NCI-H524 treated with DMSO at 0.1 percent for 48 hours (cell line): Measurements from ENCODE around the gene LGI4.
"Not testable (repeated sequence)": the region's sequence is repeated elsewhere in the genome, so short reads cannot be mapped to it uniquely, and the experiment has no call there.

Source experiments
- DNase-seq: peaks from one replicate; lab custom pipeline; 2025; lab: John Stamatoyannopoulos, UW

LGI4 gene

DNA sequence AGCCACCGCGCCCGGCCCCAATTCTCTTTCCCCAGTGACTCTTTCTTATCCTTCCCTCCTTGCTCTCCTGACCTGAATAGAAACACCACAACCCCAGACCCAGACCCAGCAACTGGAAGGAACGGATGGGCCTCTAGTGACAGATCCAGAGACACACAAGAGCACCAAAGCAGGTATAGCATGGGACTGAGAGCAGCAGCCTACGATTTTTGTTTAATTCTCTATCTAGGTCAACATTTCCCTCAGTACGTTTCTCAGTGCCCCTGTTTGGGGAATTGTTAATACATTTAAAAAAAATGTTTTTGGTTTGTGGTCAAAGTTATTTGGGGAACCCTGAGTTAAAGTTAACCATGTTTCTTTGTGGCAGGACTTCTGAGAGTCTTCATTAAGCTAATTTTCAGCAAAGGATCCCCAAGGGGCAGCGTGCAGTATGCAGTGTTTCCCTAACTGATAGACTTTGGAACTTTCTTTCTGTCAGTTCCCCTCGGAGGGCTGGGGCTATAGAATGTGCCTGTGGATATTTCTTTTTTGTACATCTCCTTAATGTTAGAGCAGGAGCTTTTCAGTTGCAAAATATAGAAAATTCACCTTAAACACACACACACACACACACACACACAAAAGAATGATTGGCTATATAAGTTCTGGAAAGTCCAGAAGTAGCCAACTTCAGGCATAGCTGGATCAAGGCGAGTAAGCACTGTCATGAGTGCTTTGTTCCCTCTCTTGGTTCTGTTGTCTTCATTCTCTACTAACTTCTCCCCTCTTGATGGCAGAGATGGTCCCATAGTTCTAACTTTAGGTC is 26.0 kb upstream of the LGI4 start:
- DNase-seq: no peak

DNA sequence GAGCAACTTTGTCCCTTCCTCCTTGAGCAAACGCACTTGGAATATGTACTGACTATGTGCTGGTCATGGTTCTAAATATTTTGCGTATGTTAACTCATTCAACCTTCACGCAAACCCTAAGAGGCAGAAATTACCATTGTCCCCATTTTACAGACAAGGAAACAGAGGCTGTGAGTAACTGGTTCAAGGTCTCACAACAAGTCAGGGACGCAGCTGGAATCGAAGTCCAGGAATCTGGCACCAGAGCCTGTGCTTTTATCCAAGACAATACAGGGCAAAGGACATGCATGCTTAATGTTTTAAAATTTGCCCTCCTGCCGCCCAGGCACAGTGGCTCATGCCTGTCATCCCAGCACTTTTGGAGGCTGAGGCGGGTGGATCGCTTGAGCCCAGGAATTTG is 24.7 kb upstream of the LGI4 start:
- no peak for DNase-seq

DNA sequence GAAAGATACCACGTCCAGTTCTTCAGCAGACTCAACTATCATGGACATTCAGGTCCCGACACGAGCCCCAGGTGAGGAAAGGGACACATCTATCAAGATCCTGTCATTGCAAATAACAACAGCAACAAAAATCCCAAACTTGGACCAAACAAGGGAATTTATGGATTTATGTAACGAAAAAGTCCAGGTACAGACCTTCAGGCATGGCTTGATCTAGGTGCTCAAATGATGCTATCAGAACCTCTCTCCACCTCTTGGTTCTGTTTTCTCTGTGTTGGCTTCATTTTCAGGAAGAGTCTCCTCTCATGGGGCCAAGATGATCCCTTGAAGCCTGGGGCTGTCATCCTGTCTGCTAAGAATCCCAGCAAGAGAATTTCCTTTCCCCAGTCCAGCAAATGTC is 22.6 kb upstream of the LGI4 start:
- DNase-seq: no peak

DNA sequence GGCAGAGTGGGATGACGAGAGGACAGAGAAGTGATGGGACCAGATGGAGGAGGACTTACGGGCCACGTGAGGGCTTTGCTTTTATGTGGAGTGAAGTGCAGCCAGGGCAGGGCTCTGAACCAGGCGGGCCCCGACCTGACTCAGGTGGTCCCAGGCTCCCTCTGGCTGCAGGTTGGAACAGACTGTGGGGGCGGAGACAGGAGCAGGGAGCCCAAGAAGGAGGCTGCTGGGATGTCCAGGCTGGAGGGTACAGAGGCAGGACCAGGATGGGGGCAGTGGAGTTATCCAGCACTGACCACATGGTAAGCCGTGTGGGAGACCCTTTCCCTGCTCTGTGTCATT is 21.8 kb upstream of the LGI4 start:
- DNase-seq: no peak

DNA sequence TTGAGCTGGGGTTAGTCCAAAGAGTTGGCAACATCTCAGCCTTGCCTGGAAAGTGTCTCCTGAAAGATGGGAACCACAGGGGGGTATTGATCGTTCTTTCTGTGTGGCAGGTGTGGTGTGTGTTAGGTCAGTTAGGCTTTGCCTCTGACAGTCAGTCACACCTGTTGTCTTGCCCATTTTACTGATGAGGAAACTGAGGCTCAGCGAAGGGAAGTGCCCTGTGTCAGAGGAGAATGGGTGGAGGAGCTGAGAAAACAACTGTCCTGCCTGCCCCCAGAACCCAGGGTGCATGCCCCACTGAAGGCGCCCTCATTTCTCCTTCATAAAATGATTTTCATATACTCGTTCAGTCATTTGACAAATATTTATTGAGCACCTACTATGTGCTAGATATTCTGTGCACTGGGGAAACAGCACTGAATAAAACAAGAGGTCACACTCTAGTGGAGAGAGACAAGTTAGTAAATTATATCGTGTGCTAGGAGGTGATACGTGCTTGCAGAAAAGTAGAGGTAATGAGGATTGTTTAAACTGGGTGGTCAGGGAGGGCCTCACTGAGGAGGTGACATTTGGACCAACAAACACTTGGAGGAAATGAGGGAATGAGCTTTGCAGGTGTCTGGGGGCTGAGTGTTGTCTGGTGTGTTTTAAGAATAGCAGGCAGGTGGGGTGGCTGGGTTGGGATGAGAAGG is 21.3 kb upstream of the LGI4 start:
- DNase-seq: no peak

DNA sequence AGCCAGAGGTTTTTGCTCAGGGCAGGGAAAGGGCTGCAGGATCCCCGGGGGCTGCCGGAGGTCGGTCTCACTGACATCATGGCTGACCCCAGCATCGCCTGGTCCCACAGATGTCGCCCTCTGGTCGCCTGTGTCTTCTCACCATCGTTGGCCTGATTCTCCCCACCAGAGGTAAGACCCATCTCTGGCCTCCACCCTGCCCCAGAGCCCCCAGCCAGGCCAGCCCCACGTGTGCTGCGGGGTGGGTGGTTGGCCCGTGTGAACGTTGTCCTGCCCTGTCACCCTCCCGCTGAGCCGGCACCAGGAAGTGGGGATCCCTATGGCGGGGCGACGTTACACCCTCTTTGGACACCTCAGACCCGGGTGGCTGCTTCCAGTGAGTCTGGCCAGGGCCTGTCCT is 20.6 kb upstream of the LGI4 start:
- no peak for DNase-seq

DNA sequence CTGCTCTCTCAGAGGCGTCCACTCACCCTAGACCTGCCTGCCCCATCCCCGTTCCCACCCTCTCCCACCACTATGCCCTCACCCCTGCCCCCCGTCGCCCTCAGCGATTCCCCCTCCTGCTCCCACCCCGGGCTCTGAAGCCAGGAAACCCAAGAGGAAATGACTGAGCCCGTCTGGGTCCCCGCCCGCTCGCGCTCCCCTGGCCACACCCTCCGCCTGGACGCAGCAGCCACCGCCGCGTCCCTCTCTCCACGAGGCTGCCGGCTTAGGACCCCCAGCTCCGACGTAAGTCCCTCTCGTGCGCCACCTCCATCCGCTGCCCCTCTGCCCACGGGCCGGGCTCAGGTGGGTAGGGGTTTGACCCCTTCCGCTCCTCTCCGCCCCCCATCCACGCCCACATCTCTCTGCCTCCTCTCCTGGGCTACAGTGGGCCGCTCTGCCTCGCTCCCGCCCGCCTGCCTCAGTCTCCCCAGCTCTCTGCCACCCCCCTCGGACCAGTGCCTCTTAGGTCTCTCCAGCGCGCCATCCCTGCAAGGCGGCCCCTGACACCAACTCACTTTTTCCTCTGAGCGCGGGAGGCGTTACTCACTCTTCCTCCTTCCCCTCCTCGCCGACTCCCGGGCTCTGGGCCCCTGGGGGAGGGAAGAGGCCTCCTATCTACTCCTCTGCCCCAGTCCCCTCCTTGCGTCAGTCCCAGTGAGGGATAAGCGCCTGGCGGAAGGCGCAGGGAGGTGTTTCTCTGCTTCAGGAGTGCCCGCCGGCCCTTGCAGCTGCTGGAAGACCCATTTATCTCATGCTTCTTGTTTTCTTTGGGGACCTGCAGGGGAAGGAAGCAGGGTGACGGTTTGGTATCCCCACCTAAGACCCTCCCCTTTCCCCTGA is 19.9 kb upstream of the LGI4 start, which contains the start of gene FXYD5:
Gene FXYD5, plus strand, starts transcription at position 211 of the 882 bp plus-strand sequence. CDS start 816 bp downstream, outside the sequence.
- no peak for DNase-seq

DNA sequence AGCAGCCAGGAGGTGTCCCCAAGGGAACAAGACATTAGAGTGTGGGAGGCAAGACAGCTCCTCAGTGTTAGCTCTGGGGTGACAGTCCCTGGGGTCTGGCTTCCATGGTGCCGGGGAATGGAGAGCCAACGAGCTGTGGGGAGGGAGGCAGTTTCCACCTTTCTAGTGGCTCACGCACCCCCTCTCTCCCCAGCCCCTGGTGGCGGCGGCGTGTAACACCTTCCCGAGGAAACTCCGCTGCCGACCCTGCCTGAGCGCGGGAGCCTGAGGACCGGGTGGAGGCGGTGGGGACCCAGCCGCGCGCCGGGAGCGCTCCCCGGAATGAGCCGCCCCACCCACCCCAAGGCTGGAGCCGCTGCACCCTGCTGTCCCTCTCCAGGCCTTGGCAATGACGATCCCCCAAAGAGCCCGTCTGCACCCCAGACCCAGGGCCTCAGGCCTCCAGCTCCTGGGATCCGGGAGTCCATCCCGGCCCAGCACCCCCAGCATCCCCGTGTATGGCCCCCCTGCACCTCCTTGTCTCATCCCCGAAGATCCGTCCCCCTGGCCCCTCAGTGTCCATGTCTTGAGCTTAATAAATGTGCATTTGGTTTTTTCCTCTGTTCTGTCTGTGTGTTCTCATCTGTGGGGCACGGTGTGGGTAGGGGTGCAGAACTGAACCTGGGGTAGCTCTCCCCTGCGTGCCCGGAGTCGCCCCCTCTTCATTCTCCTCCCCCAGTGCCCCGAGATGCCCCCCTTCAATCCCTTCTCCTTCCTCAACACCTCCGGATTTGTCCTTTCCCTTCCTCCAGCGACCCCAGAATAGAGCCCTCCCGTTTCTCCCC is 19.1 kb upstream of the LGI4 start:
- DNase-seq: no peak

DNA sequence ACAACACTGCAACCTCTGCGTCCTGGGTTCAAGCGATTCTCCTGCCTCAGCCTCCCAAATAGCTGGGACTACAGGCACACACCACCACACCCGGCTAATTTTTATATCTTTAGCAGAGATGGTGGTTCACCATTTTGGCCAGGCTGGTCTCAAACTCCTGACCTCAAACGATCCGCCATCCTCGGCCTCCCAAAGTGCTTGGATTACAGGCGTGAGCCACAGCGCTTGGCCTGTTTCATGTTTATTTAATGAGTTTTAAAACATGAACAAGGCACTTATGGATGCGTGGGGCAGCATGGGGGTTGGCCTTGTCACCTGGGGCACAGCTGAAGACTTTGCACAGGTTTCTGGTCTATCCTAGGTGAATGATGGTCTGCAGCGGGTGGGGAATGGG is 18.3 kb upstream of the LGI4 start:
- not testable (repeated sequence) for DNase-seq

DNA sequence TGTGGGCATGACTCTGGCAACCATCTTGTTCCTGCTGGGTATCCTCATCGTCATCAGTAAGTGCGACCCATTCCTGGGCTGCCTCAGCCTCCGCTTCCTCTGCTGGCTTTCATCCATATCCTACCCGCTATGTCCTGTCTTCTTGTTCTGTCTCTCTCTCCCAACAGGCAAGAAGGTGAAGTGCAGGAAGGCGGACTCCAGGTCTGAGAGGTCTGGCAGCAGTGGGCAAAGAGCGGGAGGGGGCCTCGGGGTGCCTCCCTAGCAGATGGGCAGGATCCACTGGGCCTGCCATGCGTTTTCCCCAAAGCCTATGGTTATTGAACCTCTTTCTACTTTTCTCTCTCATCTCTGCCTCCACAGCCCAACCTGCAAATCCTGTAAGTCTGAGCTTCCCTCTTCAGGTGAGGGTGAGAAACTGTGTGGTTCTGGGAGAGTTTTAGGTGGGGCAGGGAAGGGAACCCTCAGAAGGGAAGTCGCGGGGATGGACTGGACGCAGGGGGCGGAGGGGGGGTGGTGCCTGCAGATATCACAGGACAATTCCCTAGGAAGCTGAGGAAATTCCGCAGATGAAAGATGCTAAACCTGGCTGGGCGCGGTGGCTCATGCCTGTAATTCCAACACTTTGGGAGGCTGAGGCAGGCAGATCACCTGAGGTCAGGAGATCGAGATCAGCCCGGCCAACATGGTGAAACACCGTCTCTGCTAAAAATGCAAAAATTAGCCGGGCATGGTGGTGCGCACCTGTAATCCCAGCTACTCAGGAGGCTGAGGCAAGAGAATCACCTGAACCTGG is 16.6 kb upstream of the LGI4 start:
- no peak for DNase-seq

DNA sequence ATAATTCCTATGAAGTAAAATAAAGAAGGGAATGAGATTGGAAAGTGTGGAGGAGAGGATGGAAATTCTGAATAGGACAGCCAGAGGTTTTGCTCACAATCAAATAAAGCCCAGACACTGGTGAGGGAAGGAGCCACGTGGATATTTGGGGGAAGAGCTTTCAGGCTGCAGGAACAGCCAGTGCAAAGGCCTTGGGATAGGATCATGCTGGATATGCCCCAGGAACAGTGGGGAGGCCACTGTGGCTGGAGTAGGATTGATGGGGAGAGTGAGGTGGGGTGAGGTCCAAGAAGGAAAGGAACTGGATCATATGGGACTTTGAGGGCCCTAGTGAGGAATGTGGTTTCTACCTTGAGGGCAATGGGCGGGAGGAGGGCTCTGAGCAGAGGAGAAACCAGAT is 15.6 kb upstream of the LGI4 start:
- no peak for DNase-seq

DNA sequence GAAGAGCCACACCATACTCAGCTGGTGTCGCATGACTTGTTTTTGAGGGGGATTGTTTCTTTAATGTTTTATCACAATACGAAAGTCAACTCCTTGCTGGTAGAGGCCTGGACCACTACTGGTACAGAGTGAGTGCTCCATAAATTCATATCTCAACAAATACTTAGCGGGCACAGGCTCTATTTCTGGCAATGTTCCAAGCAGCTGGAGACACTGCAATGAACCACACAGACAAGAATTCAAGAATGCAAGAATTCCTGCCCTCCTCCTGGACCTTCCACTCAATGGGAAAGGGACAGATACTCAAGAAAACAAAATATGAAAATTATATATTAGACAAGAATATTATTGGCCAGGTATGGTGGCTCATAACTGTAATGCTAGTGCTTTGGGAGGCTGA is 14.6 kb upstream of the LGI4 start:
- no peak for DNase-seq

DNA sequence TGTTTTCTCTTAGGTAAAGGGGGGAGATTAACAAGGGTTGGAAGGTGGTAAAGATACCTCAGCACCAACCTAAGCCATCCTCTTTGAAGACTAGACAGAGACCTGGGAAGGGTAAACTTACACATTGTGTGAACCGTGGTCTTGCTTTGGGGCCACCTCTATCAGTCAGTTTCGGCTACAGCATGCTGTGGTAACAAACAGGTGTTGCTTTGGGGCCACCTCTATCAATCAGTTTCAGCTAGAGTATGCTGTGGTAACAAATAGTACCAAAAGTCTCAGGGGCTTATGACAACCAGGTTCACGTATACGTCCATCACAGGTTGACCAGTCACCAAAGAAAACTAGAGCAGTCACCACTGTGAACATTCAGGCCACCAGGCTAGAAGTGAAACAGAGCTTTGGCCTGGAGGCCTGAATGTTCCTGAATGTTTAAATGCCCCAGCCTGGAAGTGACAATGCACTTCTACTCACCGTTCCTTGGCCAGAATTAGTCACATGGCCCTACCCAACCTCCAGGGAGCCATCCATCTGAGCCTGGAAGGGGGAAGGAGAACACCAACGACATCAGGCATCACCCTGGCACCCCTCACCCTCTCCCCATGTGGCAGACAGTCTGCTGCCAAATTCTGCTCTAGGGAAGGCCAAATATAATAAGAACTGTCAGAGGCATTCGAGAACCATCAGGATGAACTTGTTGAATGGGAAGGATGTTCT is 12.0 kb upstream of the LGI4 start:
- no peak for DNase-seq

DNA sequence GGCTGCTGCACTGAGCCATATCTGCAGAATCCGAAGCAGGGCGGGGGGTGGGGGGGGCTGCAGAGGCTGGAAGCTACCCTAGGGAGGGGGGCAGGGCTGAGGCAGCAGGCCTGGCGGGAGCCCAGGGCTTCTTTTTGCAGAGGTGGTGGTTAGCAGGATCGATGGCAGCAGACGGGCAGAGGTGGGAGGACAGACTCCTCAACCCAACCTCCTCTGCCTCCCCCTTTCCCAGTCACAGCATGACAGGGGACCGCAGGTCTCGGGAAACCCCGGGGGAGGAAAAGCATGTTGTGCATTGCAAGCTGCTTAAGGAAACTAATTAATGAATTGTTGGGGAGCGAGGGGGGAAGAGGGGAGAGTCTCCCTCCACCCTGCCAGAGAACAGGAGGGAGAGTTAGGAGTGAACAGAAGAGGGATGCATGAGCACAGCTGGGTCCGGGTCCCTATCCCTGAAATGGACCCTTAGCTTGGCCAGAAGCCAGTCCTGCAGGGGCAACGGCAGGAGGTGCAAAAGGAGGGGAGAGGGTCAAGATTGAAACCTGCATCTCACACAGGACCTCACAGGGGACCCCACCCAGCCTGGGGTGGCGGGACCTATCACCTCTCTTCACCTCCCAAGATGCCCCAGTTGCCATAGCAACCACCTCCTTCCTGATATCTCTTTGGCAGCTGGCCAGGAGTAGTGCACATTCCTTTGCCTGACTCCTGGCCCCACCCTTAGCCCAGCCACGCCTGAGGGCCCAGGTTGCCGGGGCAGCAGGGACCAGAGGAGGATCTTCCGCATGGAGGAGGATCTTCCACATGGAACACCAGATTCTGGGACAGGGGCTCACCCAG is 10.0 kb upstream of the LGI4 start:
- no peak for DNase-seq

DNA sequence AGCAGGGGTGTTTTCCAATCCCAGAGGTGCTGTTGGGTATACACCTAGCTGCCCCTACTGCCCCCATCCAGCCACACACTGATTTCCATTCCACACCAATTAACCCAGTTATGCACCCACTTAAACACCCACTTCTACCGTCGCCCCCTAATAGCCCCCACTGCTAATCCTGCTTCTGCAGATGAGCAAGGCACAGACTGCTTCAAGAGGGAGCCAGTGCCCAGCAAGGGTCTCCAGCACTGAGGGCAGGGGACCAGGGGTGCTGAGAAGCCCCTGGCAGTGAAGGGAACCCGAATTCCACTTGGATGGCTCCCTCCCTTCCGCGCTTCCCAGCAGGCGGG is 9.4 kb upstream of the LGI4 start:
- no peak for DNase-seq

DNA sequence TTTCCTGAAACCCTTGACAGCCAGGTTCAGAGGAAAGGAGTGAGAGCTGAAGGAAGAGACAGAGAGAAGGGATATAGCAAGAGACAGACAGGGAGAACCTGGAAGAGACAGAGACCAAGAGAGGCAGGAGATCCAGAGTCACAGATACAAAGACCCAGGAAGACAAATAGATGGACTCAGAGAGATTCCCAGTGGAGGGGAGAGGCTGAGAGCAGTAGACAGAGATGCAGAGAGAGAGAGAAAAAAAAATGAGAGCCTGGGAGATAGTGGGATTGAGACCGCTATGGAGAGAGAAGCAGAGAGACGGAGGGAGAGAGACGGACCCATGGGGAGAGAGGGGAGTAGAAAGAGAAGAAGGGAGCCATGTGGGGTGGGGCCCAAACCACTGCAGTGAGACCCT is 9.0 kb upstream of the LGI4 start:
- DNase-seq: no peak

DNA sequence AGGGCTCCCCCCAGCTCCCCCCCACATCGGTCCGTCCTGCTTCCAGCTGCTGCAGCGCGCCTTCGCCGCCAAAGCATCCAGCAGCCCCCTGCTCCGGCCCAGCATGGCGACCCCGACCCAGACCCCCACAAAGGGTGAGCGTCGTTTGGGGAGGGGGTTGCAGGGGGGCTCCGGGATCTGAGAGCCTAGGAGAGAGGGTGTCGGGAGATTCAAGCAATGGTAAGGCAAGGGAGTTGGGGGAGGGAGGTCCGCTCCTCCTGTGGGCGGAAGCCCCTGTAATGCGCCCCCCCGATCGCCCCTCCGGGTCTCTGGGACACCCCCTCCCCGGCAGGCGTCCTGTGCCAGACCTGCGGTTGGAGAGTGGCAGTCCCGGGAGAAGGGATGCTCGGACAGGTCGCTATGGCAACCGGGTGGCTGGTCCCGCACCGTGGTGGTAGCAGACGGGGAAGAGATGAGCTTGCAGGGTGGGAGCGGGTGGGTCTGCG is 8.4 kb upstream of the LGI4 start, which contains the start of gene FXYD7:
Gene FXYD7, plus strand, starts transcription at position 25 of the 485 bp plus-strand sequence. Its CDS starts 79 bp downstream, at position 104.
- no peak for DNase-seq

DNA sequence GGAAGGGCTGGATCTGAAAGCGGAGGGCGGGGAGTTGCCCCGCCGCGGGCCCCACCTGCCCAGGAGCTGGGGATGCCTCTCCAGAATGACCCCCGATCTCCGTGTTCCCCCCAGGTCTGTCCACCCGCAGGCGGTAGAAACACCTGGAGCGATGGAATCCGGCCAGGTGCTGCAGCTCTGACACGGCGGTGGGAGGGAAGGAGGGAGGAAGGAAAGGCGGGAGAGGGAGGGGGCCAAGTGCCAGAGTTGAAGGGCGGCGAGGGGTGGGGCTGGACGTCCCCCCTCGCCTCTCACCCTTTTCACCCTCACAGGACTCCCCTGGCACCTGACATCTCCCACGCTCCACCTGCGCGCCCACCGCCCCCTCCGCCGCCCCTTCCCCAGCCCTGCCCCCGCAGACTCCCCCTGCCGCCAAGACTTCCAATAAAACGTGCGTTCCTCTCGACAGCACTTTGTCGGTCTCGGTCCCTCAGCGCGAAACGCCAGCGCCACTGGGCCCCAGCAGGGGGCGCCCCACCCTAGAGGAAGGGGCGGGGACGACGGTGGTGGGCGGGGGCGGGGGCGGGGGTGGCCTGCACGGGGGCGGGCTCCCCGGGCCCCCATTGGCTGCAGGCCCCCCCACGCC is 7.9 kb upstream of the LGI4 start:
- no peak for DNase-seq
